Right lobe of liver (tissue), 4 donors: ENCODE results near the gene TGFB2.

Experiments
- POLR2A ChIP-seq: fragments of 450-650 bp; IDR thresholded peaks from one replicate; pipeline ENCODE4 v1.6.1; 2017; ENCODE audit warnings: antibody characterized with exemption, mild to moderate bottlenecking
- TF ChIP-seq, protein P1 (sequence below), 4 donors: fragments of 200-600 bp in 3 of 4; fragments of 450-650 bp in 1 of 4; IDR thresholded peaks; one replicate each; pipeline versions ENCODE4 v1.5.1 to v1.8.0; 2016 to 2022; ENCODE audit warnings: antibody characterized with exemption in 4 of 4, mild to moderate bottlenecking in 2 of 4
- donor health status: DM: no; HTN: no; CAD: no.
- donor health status: DM: no; HTN: no; CAD: no.
- donor health status: DM: no; HTN: yes; CAD: no.

DNA sequence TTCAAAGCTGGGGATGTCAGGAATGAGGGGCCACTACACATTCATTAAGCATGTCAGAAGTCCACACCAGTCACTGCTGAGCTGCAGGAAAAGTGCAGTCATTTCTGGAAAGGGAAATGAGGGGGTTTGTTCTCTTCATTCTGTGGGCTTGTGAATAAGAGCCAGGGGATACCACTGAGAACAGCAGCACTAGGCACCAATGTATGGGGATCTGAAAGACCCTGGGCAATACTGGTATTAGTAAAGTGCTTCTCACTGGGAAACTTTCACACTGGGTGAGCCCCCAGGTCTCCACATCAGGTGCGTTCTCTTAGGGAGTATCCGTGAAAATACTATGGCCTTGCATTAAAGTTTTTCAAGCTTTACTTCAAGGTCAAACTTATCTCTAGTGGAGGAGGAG is 49.9 kb downstream of the TGFB2 start:
- TF ChIP-seq, protein P1, sequence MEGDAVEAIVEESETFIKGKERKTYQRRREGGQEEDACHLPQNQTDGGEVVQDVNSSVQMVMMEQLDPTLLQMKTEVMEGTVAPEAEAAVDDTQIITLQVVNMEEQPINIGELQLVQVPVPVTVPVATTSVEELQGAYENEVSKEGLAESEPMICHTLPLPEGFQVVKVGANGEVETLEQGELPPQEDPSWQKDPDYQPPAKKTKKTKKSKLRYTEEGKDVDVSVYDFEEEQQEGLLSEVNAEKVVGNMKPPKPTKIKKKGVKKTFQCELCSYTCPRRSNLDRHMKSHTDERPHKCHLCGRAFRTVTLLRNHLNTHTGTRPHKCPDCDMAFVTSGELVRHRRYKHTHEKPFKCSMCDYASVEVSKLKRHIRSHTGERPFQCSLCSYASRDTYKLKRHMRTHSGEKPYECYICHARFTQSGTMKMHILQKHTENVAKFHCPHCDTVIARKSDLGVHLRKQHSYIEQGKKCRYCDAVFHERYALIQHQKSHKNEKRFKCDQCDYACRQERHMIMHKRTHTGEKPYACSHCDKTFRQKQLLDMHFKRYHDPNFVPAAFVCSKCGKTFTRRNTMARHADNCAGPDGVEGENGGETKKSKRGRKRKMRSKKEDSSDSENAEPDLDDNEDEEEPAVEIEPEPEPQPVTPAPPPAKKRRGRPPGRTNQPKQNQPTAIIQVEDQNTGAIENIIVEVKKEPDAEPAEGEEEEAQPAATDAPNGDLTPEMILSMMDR (IDR thresholded peaks at IDR 0.05): no peak
- no peak for TF ChIP-seq POLR2A
